IMR-90 (cell line): Measurements from ENCODE around the gene GPR35. TPM values are rescaled to one million over a fixed set of nuclear protein-coding genes. Genes with fewer than 3 reads are reported as not detected.

Experiments used
- ATAC-seq: fragments of 200-7000 bp; cut with Tn5 transposase; 2 replicates; pipeline ENCODE4 v1.9.1; 2020; ENCODE audit warnings: low read depth, mild to moderate bottlenecking, moderate library complexity
- BruUV-seq: library from RNA; stranded (reverse); fragments of 400-500 nt; replicated peaks from 2 replicates; lab custom pipeline; 2021; lab: Mats Ljungman, UMichigan
- CTCF ChIA-PET: fragments of 300-600 bp; formaldehyde crosslinking; extraction: SDS; loops from one replicate; lab custom pipeline; 2021; ENCODE audit warnings: antibody characterized with exemption; lab: Yijun Ruan, JAX
- POLR2A ChIA-PET: fragments of 300-600 bp; sonication (Branson Sonifier 250); formaldehyde crosslinking; loops from one replicate; lab custom pipeline; 2022; ENCODE audit warnings: antibody characterized with exemption; ENCODE audit not compliant: unreplicated experiment; lab: Charles Lee
- DNase-seq: peaks from one replicate; pipeline ENCODE4 v3.0.0; 2013
- H2AFZ ChIP-seq: replicated peaks from 2 replicates; pipeline ENCODE3; 2013; ENCODE audit warnings: low read length, mild to moderate bottlenecking; ENCODE audit not compliant: poor library complexity
- H2AK5ac ChIP-seq: 2 replicates; pipeline ENCODE4 v1.6.1; 2013; ENCODE audit warnings: low read depth, low read length, inconsistent platforms
- H2AK9ac ChIP-seq: replicated peaks from 2 replicates; pipeline ENCODE3; 2013; ENCODE audit warnings: mild to moderate bottlenecking, low read depth, low read length, moderate library complexity; ENCODE audit not compliant: poor library complexity
- H2BK120ac ChIP-seq: 2 replicates; pipeline ENCODE4 v1.6.1; 2013; ENCODE audit warnings: low read depth, low read length, inconsistent platforms
- H2BK15ac ChIP-seq: 3 replicates; pipeline ENCODE4 v1.6.1; 2013; ENCODE audit warnings: low read depth, low read length, inconsistent platforms
- H2BK20ac ChIP-seq: 2 replicates; pipeline ENCODE4 v1.6.1; 2013; ENCODE audit warnings: low read depth, mild to moderate bottlenecking, inconsistent platforms, low read length, moderate library complexity
- H2BK5ac ChIP-seq: 2 replicates; pipeline ENCODE4 v1.6.1; 2013; ENCODE audit warnings: mild to moderate bottlenecking, low read depth, low read length, inconsistent platforms; ENCODE audit not compliant: poor library complexity, severe bottlenecking
- H3K14ac ChIP-seq: replicated peaks from 2 replicates; pipeline ENCODE4 v1.6.1; 2013; ENCODE audit warnings: low read depth, low read length, inconsistent platforms
- H3K18ac ChIP-seq: 2 replicates; pipeline ENCODE4 v1.6.1; 2013; ENCODE audit warnings: low read depth, low read length, control low read depth
- H3K23ac ChIP-seq: 2 replicates; pipeline ENCODE4 v1.6.1; 2013; ENCODE audit warnings: low read depth, low read length, inconsistent platforms
- H3K27ac ChIP-seq: 2 replicates; pipeline ENCODE4 v1.5.1; 2013; ENCODE audit warnings: mild to moderate bottlenecking, control low read depth, low read length; ENCODE audit not compliant: insufficient read depth
- H3K27me3 ChIP-seq: 2 replicates; pipeline ENCODE4 v1.6.1; 2013; ENCODE audit warnings: low read length; ENCODE audit not compliant: control insufficient read depth, insufficient read depth
- H3K36me3 ChIP-seq: 2 replicates; pipeline ENCODE4 v1.6.1; 2013; ENCODE audit warnings: low read length, mixed read lengths; ENCODE audit not compliant: control insufficient read depth, insufficient read depth
- H3K4ac ChIP-seq: 2 replicates; pipeline ENCODE4 v1.6.1; 2013; ENCODE audit warnings: low read depth, low read length, inconsistent platforms
- H3K4me1 ChIP-seq: 2 replicates; pipeline ENCODE4 v1.6.1; 2013; ENCODE audit warnings: low read length, mixed read lengths; ENCODE audit not compliant: control insufficient read depth, insufficient read depth
- H3K4me2 ChIP-seq: 2 replicates; pipeline ENCODE4 v1.6.1; 2013; ENCODE audit warnings: low read depth, mild to moderate bottlenecking, control low read depth, low read length, moderate library complexity
- H3K4me3 ChIP-seq: 2 replicates; pipeline ENCODE4 v1.5.1; 2013; ENCODE audit warnings: low read depth, mild to moderate bottlenecking, control low read depth, low read length, moderate library complexity; ENCODE audit not compliant: insufficient read depth
- H3K56ac ChIP-seq: 2 replicates; pipeline ENCODE4 v1.6.1; 2013; ENCODE audit warnings: low read length, inconsistent platforms; ENCODE audit not compliant: insufficient read depth; ENCODE audit errors: extremely low read depth
- H3K79me1 ChIP-seq, 2 experiments: 2 replicates each; pipeline ENCODE4 v1.6.1; 2013; ENCODE audit warnings: low read length in 2 of 2, inconsistent platforms in 1 of 2, low read depth in 1 of 2
- H3K9ac ChIP-seq: 2 replicates; pipeline ENCODE4 v1.6.1; 2013; ENCODE audit warnings: low read depth, low read length, control low read depth
- H3K9me1 ChIP-seq: 2 replicates; pipeline ENCODE4 v1.6.1; 2013; ENCODE audit warnings: low read length, inconsistent platforms; ENCODE audit not compliant: insufficient read depth
- H3K9me3 ChIP-seq: 2 replicates; pipeline ENCODE4 v1.6.1; 2013; ENCODE audit warnings: low read length; ENCODE audit not compliant: control insufficient read depth, insufficient read depth
- H4K20me1 ChIP-seq: 2 replicates; pipeline ENCODE4 v1.6.1; 2013; ENCODE audit warnings: low read length, inconsistent platforms; ENCODE audit not compliant: insufficient read depth
- H4K5ac ChIP-seq: 2 replicates; pipeline ENCODE4 v1.6.1; 2013; ENCODE audit warnings: mild to moderate bottlenecking, low read depth, low read length, control low read depth
- H4K8ac ChIP-seq, 2 experiments: 2 replicates each; pipeline ENCODE4 v1.6.1; 2013; ENCODE audit warnings: low read depth in 2 of 2, low read length in 2 of 2, control low read depth in 1 of 2, inconsistent platforms in 1 of 2
- H4K91ac ChIP-seq: 2 replicates; pipeline ENCODE4 v1.6.1; 2013; ENCODE audit warnings: low read depth, low read length, inconsistent platforms; ENCODE audit not compliant: insufficient read depth
- BHLHE40 ChIP-seq: fragments of 150-350 bp; IDR thresholded peaks from 2 replicates; pipeline ENCODE4 v1.6.1; 2016; ENCODE audit warnings: mild to moderate bottlenecking, low read depth, low read length
- FOS ChIP-seq: fragments of 150-350 bp; IDR thresholded peaks from 2 replicates; pipeline ENCODE4 v1.6.1; 2016; ENCODE audit warnings: low read depth, low read length
- MAFK ChIP-seq: IDR thresholded peaks from 2 replicates; pipeline ENCODE4 v1.6.1; 2012; ENCODE audit warnings: low read depth, low read length, improper control_type of control experiment
- NFE2L2 ChIP-seq: fragments of 150-350 bp; IDR thresholded peaks from 2 replicates; pipeline ENCODE4 v1.6.1; 2016; ENCODE audit warnings: low read depth, mild to moderate bottlenecking, low read length
- RFX5 ChIP-seq: IDR thresholded peaks from 2 replicates; pipeline ENCODE4 v1.8.0; 2012; ENCODE audit warnings: low read depth, mild to moderate bottlenecking, low read length, moderate library complexity
- SMC3 ChIP-seq: fragments of 150-350 bp; IDR thresholded peaks from 2 replicates; pipeline ENCODE4 v1.6.1; 2016; ENCODE audit warnings: low read depth, mild to moderate bottlenecking, antibody characterized with exemption, low read length, moderate library complexity
- WGBS, 2 experiments: methylation state at CpG; one replicate each; pipeline versions ENCODE4 v1.1.5 to v1.1.7; 2013; ENCODE audit warnings: missing lambda C conversion rate in 2 of 2; ENCODE audit not compliant: insufficient read length in 1 of 2; ENCODE audit errors: extremely low coverage in 2 of 2; 5-methylcytosine and 5-hydroxymethylcytosine counted together
- dilution Hi-C: fragments of 300-500 bp; cut with HindIII; formaldehyde crosslinking; loops from one replicate; pipeline ENCODE4 v1.14.3; 2018; ENCODE audit warnings: low sequenced_read_pairs; ENCODE audit not compliant: unreplicated experiment
- in situ Hi-C: fragments of 300-500 bp; cut with MboI; formaldehyde crosslinking; loops from 3 replicates; pipeline ENCODE4 v1.14.3; 2019; ENCODE audit warnings: low sequenced_read_pairs, inconsistent platforms, mixed read lengths
- intact Hi-C: fragments of 100-400 bp; cut with micrococcal nuclease; formaldehyde crosslinking; loops from 2 replicates; pipeline ENCODE4 v1.10.0; 2022
- polyA plus RNA-seq, 3 experiments: library from polyadenylated mRNA; depleted of rRNA; stranded (reverse); fragments of >200 nt; gene quantifications; 2 replicates each; pipeline ENCODE4 v1.2.3, GENCODE V29; 2012; ENCODE audit warnings: low replicate concordance in 1 of 3
- total RNA-seq: library from RNA; depleted of rRNA; stranded (reverse); fragments of >200 nt; gene quantifications from 2 replicates; pipeline ENCODE4 v1.2.3, GENCODE V29; 2012
- TF ChIP-seq, protein P1 (sequence below): fragments of 150-350 bp; IDR thresholded peaks from 2 replicates; pipeline ENCODE4 v1.6.1; 2016; ENCODE audit warnings: low read depth, mild to moderate bottlenecking, low read length, moderate library complexity, borderline replicate concordance

Gene GPR35
- total and polyA plus RNA-seq, 2 of the 4 experiments (the other 2 are of a cell fraction): 0.31 TPM; not detected in 1

DNA sequence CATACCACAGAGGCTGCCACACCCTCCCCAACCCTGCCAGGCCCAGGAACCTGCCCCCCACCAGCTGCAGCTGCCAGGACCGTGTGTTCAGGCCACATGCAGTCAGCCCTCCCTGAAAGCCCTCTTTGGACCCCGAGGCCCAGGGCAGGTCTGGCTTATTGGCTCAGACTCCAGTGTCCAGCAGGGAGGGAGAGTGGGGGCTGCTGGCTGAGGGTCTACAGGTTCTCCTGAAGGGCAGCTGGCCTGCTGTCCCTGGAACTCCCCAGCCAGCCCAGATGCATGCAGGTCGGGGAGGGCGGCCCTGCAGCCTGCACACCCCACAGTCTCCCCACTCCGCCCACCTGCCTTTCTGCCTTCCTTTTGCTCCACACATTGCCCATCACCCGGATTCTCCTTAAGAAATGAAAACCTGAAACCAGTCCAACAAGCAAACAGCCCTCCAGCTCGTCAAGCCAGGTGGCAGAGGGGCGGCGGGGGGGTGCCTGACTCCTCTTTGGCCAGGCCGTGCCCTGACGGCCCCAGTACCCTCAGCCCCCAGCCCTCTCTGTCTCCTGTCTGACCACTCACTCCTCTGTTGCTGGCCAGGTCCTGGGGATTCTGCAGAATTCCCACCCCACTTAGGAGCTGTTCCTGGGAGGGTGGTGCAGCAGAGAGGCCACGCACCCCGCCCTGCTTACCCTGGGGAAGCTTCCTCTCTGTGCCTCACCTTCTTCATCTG, 18.0 kb downstream of the GPR35 start:
- no peak overlapping the region for H3K56ac ChIP-seq
- no peak overlapping the region for H3K14ac ChIP-seq
- ChIA-PET CTCF (no interaction called here), POLR2A (no interaction called here)
- no peak overlapping the region for H2BK5ac ChIP-seq
- WGBS, 2 experiments: 40% methylated on average over 1 of the region's 13 CpGs; no CpG with 5 or more reads in 1 of the 2 experiments
- H3K18ac ChIP-seq: no peak overlapping the region
- no peak overlapping the region for H4K8ac ChIP-seq
- H2BK20ac ChIP-seq: no peak overlapping the region
- DNase-seq (no peak), ATAC-seq (no peak)
- dilution Hi-C loops (no loop called here), intact Hi-C loops (no loop called here), in situ Hi-C loops (no loop called here)
- H3K23ac ChIP-seq: no peak overlapping the region
- no peak overlapping the region for H3K4me3 ChIP-seq
- H2AFZ ChIP-seq: peak overlapping the region; percentile 11
- no peak for TF ChIP-seq NFE2L2
- TF ChIP-seq SMC3: no peak
- TF ChIP-seq RFX5: no peak
- TF ChIP-seq MAFK: no peak
- no peak for TF ChIP-seq BHLHE40
- TF ChIP-seq, protein P1, sequence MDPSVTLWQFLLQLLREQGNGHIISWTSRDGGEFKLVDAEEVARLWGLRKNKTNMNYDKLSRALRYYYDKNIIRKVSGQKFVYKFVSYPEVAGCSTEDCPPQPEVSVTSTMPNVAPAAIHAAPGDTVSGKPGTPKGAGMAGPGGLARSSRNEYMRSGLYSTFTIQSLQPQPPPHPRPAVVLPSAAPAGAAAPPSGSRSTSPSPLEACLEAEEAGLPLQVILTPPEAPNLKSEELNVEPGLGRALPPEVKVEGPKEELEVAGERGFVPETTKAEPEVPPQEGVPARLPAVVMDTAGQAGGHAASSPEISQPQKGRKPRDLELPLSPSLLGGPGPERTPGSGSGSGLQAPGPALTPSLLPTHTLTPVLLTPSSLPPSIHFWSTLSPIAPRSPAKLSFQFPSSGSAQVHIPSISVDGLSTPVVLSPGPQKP: no peak
- TF ChIP-seq FOS: no peak
- H3K27ac ChIP-seq: no peak overlapping the region
- no peaks in the 10 kb centered on the region for H3K4me1 ChIP-seq
- H3K27me3 ChIP-seq: peaks cover 53% of the 10 kb centered on the region
- no peak overlapping the region for H2AK9ac ChIP-seq
- no TSS peak for BruUV-seq
- H3K9me1 ChIP-seq: no peaks in the 10 kb centered on the region
- no peak overlapping the region for H3K4ac ChIP-seq
- H3K79me1 ChIP-seq: no peaks in the 10 kb centered on the region
- H4K5ac ChIP-seq: no peak overlapping the region
- H4K20me1 ChIP-seq: no peaks in the 10 kb centered on the region
- H3K36me3 ChIP-seq: no peaks in the 10 kb centered on the region
- no peaks in the 10 kb centered on the region for H3K9me3 ChIP-seq
- H3K4me2 ChIP-seq: no peak overlapping the region
- no peak overlapping the region for H3K9ac ChIP-seq
- H2BK15ac ChIP-seq: no peak overlapping the region
- no peak overlapping the region for H4K91ac ChIP-seq
- H2BK120ac ChIP-seq: no peak overlapping the region
- H2AK5ac ChIP-seq: no peak overlapping the region
